Measurements from ENCODE around the gene GUCD1. TPM values are rescaled to one million over a fixed set of nuclear protein-coding genes. Genes with fewer than 3 reads are reported as not detected.

The GUCD1 gene
- total and polyA plus RNA-seq, 5 donors from 2014 or later: 45.1 to 69.6 (median 56.5) TPM

DNA sequence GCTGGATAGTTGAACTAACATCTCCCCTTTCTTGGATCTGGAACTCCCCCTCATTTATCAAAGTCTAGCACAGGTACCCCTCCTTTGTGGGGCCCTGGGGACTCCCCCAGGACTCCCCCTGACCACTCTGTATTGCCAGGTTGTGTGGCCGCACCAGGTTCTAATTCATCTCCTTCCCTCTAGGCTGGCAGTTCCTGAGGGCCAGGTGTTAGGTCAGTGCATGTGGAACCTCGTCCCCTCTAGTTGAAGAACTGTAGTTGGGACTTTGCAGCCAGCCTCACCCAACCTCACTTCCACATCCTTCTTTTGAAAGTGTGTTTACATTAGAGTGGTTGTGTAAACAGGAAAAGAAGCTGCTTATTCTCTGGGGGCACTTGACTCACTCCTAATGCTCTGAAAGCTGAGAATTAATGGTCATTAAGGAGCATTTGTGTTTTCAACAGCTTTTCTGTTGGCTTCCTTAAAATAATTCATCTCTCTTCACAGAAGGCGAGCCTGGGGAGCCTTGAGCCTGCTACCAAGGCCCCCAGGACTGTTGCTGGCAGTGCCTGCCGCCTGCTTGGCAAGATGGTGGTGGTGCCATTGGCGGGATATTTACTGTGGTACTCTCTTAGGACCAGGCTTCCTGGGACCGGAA, 48.0 kb downstream of the GUCD1 start:
- DNase-seq: no peak
- ATAC-seq (ENCODE audit: low read depth in 2 of 2): no peak
- H3K4me1 Mint-ChIP-seq: peaks cover 0 to 5% (median 0%) of the 10 kb centered on the region in 4 donors
- H3K27me3 Mint-ChIP-seq: peaks cover 7% of the 10 kb centered on the region
- no peaks in the 10 kb centered on the region for H3K9me3 Mint-ChIP-seq
- Histone ChIP-seq H3K36me3 (ENCODE audit: control insufficient read depth, insufficient read depth, low read length) (no peaks in the 10 kb centered on the region), H3K9me3 (ENCODE audit: control insufficient read depth in 2 of 2, low read length in 2 of 2) (no peaks in the 10 kb centered on the region), H3K4me3 (ENCODE audit: low read depth, low read length) (no peak overlapping the region), H3K4me1 (ENCODE audit: control insufficient read depth, insufficient read depth, low read length, poor library complexity, severe bottlenecking) (no peaks in the 10 kb centered on the region), H3K27me3 (ENCODE audit: control insufficient read depth, insufficient read depth, low read length) (no peaks in the 10 kb centered on the region), H3K27ac (ENCODE audit: insufficient read depth, low read length, poor library complexity, severe bottlenecking) (no peak overlapping the region)
- H3K4me3 Mint-ChIP-seq: no peak overlapping the region
- H3K27ac Mint-ChIP-seq: peak overlapping the region in 1 of 3 donors; percentile 9
- no peaks in the 10 kb centered on the region for H3K36me3 Mint-ChIP-seq

DNA sequence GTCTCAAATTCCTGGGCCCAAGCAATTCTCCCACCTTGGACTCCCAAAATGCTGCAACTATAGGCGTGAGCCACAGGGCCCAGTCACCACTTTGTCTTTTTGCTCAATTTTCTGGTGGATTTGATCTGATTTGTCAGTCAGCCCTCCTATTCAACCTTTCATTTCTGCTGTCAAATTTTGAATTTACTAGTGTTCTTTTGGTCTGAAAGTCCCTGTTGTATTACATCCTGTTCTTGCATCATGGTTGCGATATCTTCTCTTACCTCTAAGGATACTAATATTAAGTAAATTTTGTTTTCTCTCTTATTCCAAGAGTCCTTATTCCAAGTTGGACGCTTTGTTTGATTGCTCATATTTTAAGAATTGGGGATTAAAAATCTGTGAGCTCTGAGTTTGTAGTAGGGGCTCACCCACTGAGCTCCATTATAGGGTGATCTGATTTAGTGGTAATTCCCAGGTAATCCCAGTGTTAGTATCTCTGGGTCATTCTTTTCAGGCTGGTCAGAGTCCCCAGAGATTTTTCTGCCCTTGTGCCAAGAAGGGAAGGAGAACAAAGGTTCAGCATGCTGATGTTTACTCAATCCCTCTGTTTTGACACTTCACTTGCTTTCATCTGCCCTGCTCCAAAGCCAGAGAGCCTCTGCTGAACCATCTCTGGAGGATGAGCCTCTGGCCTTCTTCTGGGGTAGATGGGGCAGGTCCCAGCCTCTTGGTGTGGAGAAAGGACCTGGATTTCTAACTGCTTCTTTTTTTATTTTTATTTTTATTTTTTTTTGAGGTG, 49.8 kb downstream of the GUCD1 start:
- Histone ChIP-seq H3K4me1 (ENCODE audit: control insufficient read depth, insufficient read depth, low read length, poor library complexity, severe bottlenecking) (no peaks in the 10 kb centered on the region), H3K9me3 (ENCODE audit: control insufficient read depth in 2 of 2, low read length in 2 of 2) (no peaks in the 10 kb centered on the region), H3K27me3 (ENCODE audit: control insufficient read depth, insufficient read depth, low read length) (no peaks in the 10 kb centered on the region), H3K27ac (ENCODE audit: insufficient read depth, low read length, poor library complexity, severe bottlenecking) (no peak overlapping the region), H3K36me3 (ENCODE audit: control insufficient read depth, insufficient read depth, low read length) (no peaks in the 10 kb centered on the region), H3K4me3 (ENCODE audit: low read depth, low read length) (no peak overlapping the region)
- Mint-ChIP-seq H3K4me1 (peaks cover 0 to 2% (median 0%) of the 10 kb centered on the region in 4 donors), H3K27me3 (peaks cover 7% of the 10 kb centered on the region), H3K4me3 (no peak overlapping the region), H3K9me3 (no peaks in the 10 kb centered on the region), H3K27ac (no peak overlapping the region), H3K36me3 (no peaks in the 10 kb centered on the region)
- DNase-seq (no peak), ATAC-seq (ENCODE audit: low read depth in 2 of 2) (no peak)

DNA sequence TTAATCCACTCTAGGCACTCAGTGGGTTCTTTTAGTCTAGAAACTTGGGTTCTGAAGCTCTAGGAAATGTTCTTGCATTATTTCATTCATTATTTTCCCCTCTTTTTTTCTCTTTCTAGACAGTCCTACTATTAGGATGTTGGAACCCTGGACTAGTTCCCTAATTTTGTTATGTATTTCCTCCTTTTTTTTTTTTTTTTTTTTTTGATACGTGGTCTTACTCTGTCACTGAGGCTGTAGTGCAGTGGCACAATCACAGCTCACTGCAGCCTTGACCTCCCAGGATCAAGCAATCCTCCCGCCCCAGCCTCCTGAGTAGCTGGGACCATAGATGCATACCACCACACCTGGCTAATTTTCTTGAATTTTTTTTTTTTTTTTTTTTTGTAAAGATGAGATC, 50.4 kb downstream of the GUCD1 start:
- peaks cover 7% of the 10 kb centered on the region for H3K27me3 Mint-ChIP-seq
- no peak overlapping the region for H3K27ac ChIP-seq (ENCODE audit: insufficient read depth, low read length, poor library complexity, severe bottlenecking)
- H3K27ac Mint-ChIP-seq: no peak overlapping the region
- no peak for ATAC-seq (ENCODE audit: low read depth in 2 of 2)
- no peak for DNase-seq
- H3K4me1 Mint-ChIP-seq: peaks cover 0 to 2% (median 0%) of the 10 kb centered on the region in 4 donors
- H3K27me3 ChIP-seq (ENCODE audit: control insufficient read depth, insufficient read depth, low read length): no peaks in the 10 kb centered on the region
- no peaks in the 10 kb centered on the region for H3K4me1 ChIP-seq (ENCODE audit: control insufficient read depth, insufficient read depth, low read length, poor library complexity, severe bottlenecking)
- H3K36me3 Mint-ChIP-seq: no peaks in the 10 kb centered on the region
- no peaks in the 10 kb centered on the region for H3K9me3 Mint-ChIP-seq
- H3K4me3 Mint-ChIP-seq: no peak overlapping the region
- no peak overlapping the region for H3K4me3 ChIP-seq (ENCODE audit: low read depth, low read length)
- no peaks in the 10 kb centered on the region for H3K9me3 ChIP-seq (ENCODE audit: control insufficient read depth in 2 of 2, low read length in 2 of 2)
- H3K36me3 ChIP-seq (ENCODE audit: control insufficient read depth, insufficient read depth, low read length): no peaks in the 10 kb centered on the region

GRCh38 chr22:24503843-24504338, 51.0 kb downstream of the GUCD1 start:
- no peak overlapping the region for H3K27ac Mint-ChIP-seq
- peaks cover 7% of the 10 kb centered on the region for H3K27me3 Mint-ChIP-seq
- H3K36me3 ChIP-seq (ENCODE audit: control insufficient read depth, insufficient read depth, low read length): no peaks in the 10 kb centered on the region
- H3K36me3 Mint-ChIP-seq: no peaks in the 10 kb centered on the region
- H3K4me3 ChIP-seq (ENCODE audit: low read depth, low read length): no peak overlapping the region
- no peak for ATAC-seq (ENCODE audit: low read depth in 2 of 2)
- H3K27ac ChIP-seq (ENCODE audit: insufficient read depth, low read length, poor library complexity, severe bottlenecking): no peak overlapping the region
- H3K9me3 ChIP-seq (ENCODE audit: control insufficient read depth in 2 of 2, low read length in 2 of 2): no peaks in the 10 kb centered on the region
- no peaks in the 10 kb centered on the region for H3K4me1 ChIP-seq (ENCODE audit: control insufficient read depth, insufficient read depth, low read length, poor library complexity, severe bottlenecking)
- H3K9me3 Mint-ChIP-seq: no peaks in the 10 kb centered on the region
- H3K27me3 ChIP-seq (ENCODE audit: control insufficient read depth, insufficient read depth, low read length): no peaks in the 10 kb centered on the region
- H3K4me1 Mint-ChIP-seq: peaks cover 0 to 2% (median 0%) of the 10 kb centered on the region in 4 donors
- DNase-seq: no peak
- H3K4me3 Mint-ChIP-seq: no peak overlapping the region

- Histone ChIP-seq H3K9me3 (ENCODE audit: control insufficient read depth in 2 of 2, low read length in 2 of 2) (no peaks in the 10 kb centered on the region), H3K4me3 (ENCODE audit: low read depth, low read length) (no peak overlapping the region), H3K36me3 (ENCODE audit: control insufficient read depth, insufficient read depth, low read length) (no peaks in the 10 kb centered on the region), H3K27ac (ENCODE audit: insufficient read depth, low read length, poor library complexity, severe bottlenecking) (no peak overlapping the region), H3K4me1 (ENCODE audit: control insufficient read depth, insufficient read depth, low read length, poor library complexity, severe bottlenecking) (no peaks in the 10 kb centered on the region), H3K27me3 (ENCODE audit: control insufficient read depth, insufficient read depth, low read length) (no peaks in the 10 kb centered on the region)
- DNase-seq (peak; percentile 33 to 50 (median 46)), ATAC-seq (ENCODE audit: low read depth in 2 of 2) (peak; percentile 63 to 76)
- H3K27me3 Mint-ChIP-seq: peaks cover 7% of the 10 kb centered on the region
- no peak overlapping the region for H3K27ac Mint-ChIP-seq
- no peaks in the 10 kb centered on the region for H3K36me3 Mint-ChIP-seq
- H3K4me3 Mint-ChIP-seq: no peak overlapping the region
- H3K9me3 Mint-ChIP-seq: no peaks in the 10 kb centered on the region
- H3K4me1 Mint-ChIP-seq: peaks cover 0 to 2% (median 0%) of the 10 kb centered on the region in 4 donors
Measured at GRCh38 chr22:24503137-24503842, 51.6 kb downstream of the GUCD1 start.

GRCh38 chr22:24502541-24502940, 52.4 kb downstream of the GUCD1 start:
- Mint-ChIP-seq H3K9me3 (no peaks in the 10 kb centered on the region), H3K36me3 (no peaks in the 10 kb centered on the region), H3K4me1 (peaks cover 0 to 2% (median 0%) of the 10 kb centered on the region in 4 donors), H3K27me3 (peaks cover 7% of the 10 kb centered on the region), H3K4me3 (no peak overlapping the region), H3K27ac (no peak overlapping the region)
- H3K27me3 ChIP-seq (ENCODE audit: control insufficient read depth, insufficient read depth, low read length): no peaks in the 10 kb centered on the region
- H3K36me3 ChIP-seq (ENCODE audit: control insufficient read depth, insufficient read depth, low read length): no peaks in the 10 kb centered on the region
- no peak overlapping the region for H3K4me3 ChIP-seq (ENCODE audit: low read depth, low read length)
- H3K9me3 ChIP-seq (ENCODE audit: control insufficient read depth in 2 of 2, low read length in 2 of 2): no peaks in the 10 kb centered on the region
- no peak for ATAC-seq (ENCODE audit: low read depth in 2 of 2)
- H3K4me1 ChIP-seq (ENCODE audit: control insufficient read depth, insufficient read depth, low read length, poor library complexity, severe bottlenecking): no peaks in the 10 kb centered on the region
- H3K27ac ChIP-seq (ENCODE audit: insufficient read depth, low read length, poor library complexity, severe bottlenecking): no peak overlapping the region
- no peak for DNase-seq

GRCh38 chr22:24502034-24502433, 52.9 kb downstream of the GUCD1 start:
- no peaks in the 10 kb centered on the region for H3K9me3 ChIP-seq (ENCODE audit: control insufficient read depth in 2 of 2, low read length in 2 of 2)
- peaks cover 7% of the 10 kb centered on the region for H3K27me3 Mint-ChIP-seq
- DNase-seq: no peak
- no peaks in the 10 kb centered on the region for H3K36me3 Mint-ChIP-seq
- no peak for ATAC-seq (ENCODE audit: low read depth in 2 of 2)
- H3K4me1 ChIP-seq (ENCODE audit: control insufficient read depth, insufficient read depth, low read length, poor library complexity, severe bottlenecking): no peaks in the 10 kb centered on the region
- no peak overlapping the region for H3K27ac ChIP-seq (ENCODE audit: insufficient read depth, low read length, poor library complexity, severe bottlenecking)
- H3K27ac Mint-ChIP-seq: no peak overlapping the region
- no peaks in the 10 kb centered on the region for H3K36me3 ChIP-seq (ENCODE audit: control insufficient read depth, insufficient read depth, low read length)
- peaks cover 0 to 2% (median 0%) of the 10 kb centered on the region in 4 donors for H3K4me1 Mint-ChIP-seq
- no peak overlapping the region for H3K4me3 ChIP-seq (ENCODE audit: low read depth, low read length)
- no peaks in the 10 kb centered on the region for H3K9me3 Mint-ChIP-seq
- H3K27me3 ChIP-seq (ENCODE audit: control insufficient read depth, insufficient read depth, low read length): no peaks in the 10 kb centered on the region
- H3K4me3 Mint-ChIP-seq: no peak overlapping the region
